ENCODE results near the gene SERPINB11. TPM values are rescaled to one million over a fixed set of nuclear protein-coding genes. Genes with fewer than 3 reads are reported as not detected.
"Not testable (repeated sequence)": the region's sequence is repeated elsewhere in the genome, so short reads cannot be mapped to it uniquely, and the experiment has no call there.

SERPINB11 gene
- total RNA-seq, 2 donors from 2014 or later: not detected

GRCh38 chr18:63749489-63749888 lies 46.7 kb downstream of the SERPINB11 start:
- H3K4me1 Mint-ChIP-seq (ENCODE audit: low read depth): no peaks in the 10 kb centered on the region
- H3K4me3 Mint-ChIP-seq: no peak overlapping the region
- no peaks in the 10 kb centered on the region for H3K36me3 Mint-ChIP-seq (ENCODE audit: insufficient read depth in 2 of 2)
- H3K9me3 Mint-ChIP-seq: peaks cover 0 to 5% of the 10 kb centered on the region in 2 donors
- no peak overlapping the region for H3K27ac Mint-ChIP-seq
- no peak for ATAC-seq (replicated peaks in 1 of 2)
- H3K27me3 Mint-ChIP-seq (ENCODE audit: low read depth): no peaks in the 10 kb centered on the region
- DNase-seq: no peak

GRCh38 chr18:63752636-63753035 lies 49.9 kb downstream of the SERPINB11 start:
- no peak for DNase-seq
- Mint-ChIP-seq H3K27ac (no peak overlapping the region), H3K4me1 (ENCODE audit: low read depth) (no peaks in the 10 kb centered on the region), H3K36me3 (ENCODE audit: insufficient read depth in 2 of 2) (no peaks in the 10 kb centered on the region), H3K4me3 (no peak overlapping the region), H3K9me3 (peaks cover 0 to 3% of the 10 kb centered on the region in 2 donors), H3K27me3 (ENCODE audit: low read depth) (no peaks in the 10 kb centered on the region)
- ATAC-seq (replicated peaks in 1 of 2): no peak

- no peaks in the 10 kb centered on the region for H3K4me1 Mint-ChIP-seq (ENCODE audit: low read depth)
- ATAC-seq (replicated peaks in 1 of 2) (no peak), DNase-seq (no peak)
- no peak overlapping the region for H3K4me3 Mint-ChIP-seq
- no peaks in the 10 kb centered on the region for H3K27me3 Mint-ChIP-seq (ENCODE audit: low read depth)
- H3K9me3 Mint-ChIP-seq: peaks cover 0 to under 1% of the 10 kb centered on the region in 2 donors
- no peaks in the 10 kb centered on the region for H3K36me3 Mint-ChIP-seq (ENCODE audit: insufficient read depth in 2 of 2)
- no peak overlapping the region for H3K27ac Mint-ChIP-seq
Measured at GRCh38 chr18:63753676-63754075, 50.9 kb downstream of the SERPINB11 start.

GRCh38 chr18:63757541-63757940 lies 54.8 kb downstream of the SERPINB11 start:
- ATAC-seq (replicated peaks in 1 of 2): no peak
- no peak for DNase-seq
- Mint-ChIP-seq H3K27me3 (ENCODE audit: low read depth) (no peaks in the 10 kb centered on the region), H3K27ac (no peak overlapping the region), H3K4me1 (ENCODE audit: low read depth) (no peaks in the 10 kb centered on the region), H3K9me3 (peaks cover 9% of the 10 kb centered on the region in 2 donors), H3K36me3 (ENCODE audit: insufficient read depth in 2 of 2) (peaks cover 2 to 6% of the 10 kb centered on the region in 2 donors), H3K4me3 (no peak overlapping the region)

- Mint-ChIP-seq H3K27me3 (ENCODE audit: low read depth) (no peaks in the 10 kb centered on the region), H3K27ac (no peak overlapping the region), H3K4me1 (ENCODE audit: low read depth) (no peaks in the 10 kb centered on the region), H3K36me3 (ENCODE audit: insufficient read depth in 2 of 2) (peaks cover 2 to 6% of the 10 kb centered on the region in 2 donors), H3K9me3 (peaks cover 9% of the 10 kb centered on the region in 2 donors), H3K4me3 (no peak overlapping the region)
- no peak for DNase-seq
- ATAC-seq (replicated peaks in 1 of 2): no peak
Measured at GRCh38 chr18:63758615-63759240, 56.0 kb downstream of the SERPINB11 start.

- H3K36me3 Mint-ChIP-seq (ENCODE audit: insufficient read depth in 2 of 2); H3K4me3 Mint-ChIP-seq: not testable (repeated sequence)
Measured at GRCh38 chr18:63759786-63760185, 57.0 kb downstream of the SERPINB11 start.

GRCh38 chr18:63762518-63762917 lies 59.8 kb downstream of the SERPINB11 start:
- H3K27me3 Mint-ChIP-seq (ENCODE audit: low read depth): no peaks in the 10 kb centered on the region
- H3K4me3 Mint-ChIP-seq: no peak overlapping the region
- ATAC-seq (replicated peaks in 1 of 2): no peak
- peaks cover 9% of the 10 kb centered on the region in 2 donors for H3K9me3 Mint-ChIP-seq
- DNase-seq: no peak
- H3K36me3 Mint-ChIP-seq (ENCODE audit: insufficient read depth in 2 of 2): peaks cover 2 to 6% of the 10 kb centered on the region in 2 donors
- H3K4me1 Mint-ChIP-seq (ENCODE audit: low read depth): no peaks in the 10 kb centered on the region
- no peak overlapping the region for H3K27ac Mint-ChIP-seq

More at GRCh38 chr18:63759786-63760185, 57.0 kb downstream of the SERPINB11 start:
- not testable (repeated sequence) for H3K4me1 Mint-ChIP-seq (ENCODE audit: low read depth); DNase-seq; H3K27me3 Mint-ChIP-seq (ENCODE audit: low read depth); H3K27ac Mint-ChIP-seq; H3K9me3 Mint-ChIP-seq; ATAC-seq (replicated peaks in 1 of 2)

GRCh38 chr18:63763831-63764600 lies 61.3 kb downstream of the SERPINB11 start:
- ATAC-seq (replicated peaks in 1 of 2) (no peak), DNase-seq (no peak)
- H3K27ac Mint-ChIP-seq: no peak overlapping the region
- peaks cover 2 to 6% of the 10 kb centered on the region in 2 donors for H3K36me3 Mint-ChIP-seq (ENCODE audit: insufficient read depth in 2 of 2)
- H3K9me3 Mint-ChIP-seq: peaks cover 9 to 11% of the 10 kb centered on the region in 2 donors
- no peaks in the 10 kb centered on the region for H3K27me3 Mint-ChIP-seq (ENCODE audit: low read depth)
- H3K4me3 Mint-ChIP-seq: no peak overlapping the region
- no peaks in the 10 kb centered on the region for H3K4me1 Mint-ChIP-seq (ENCODE audit: low read depth)

- Mint-ChIP-seq H3K36me3 (ENCODE audit: insufficient read depth in 2 of 2) (no peaks in the 10 kb centered on the region), H3K4me3 (no peak overlapping the region), H3K27ac (no peak overlapping the region), H3K4me1 (ENCODE audit: low read depth) (no peaks in the 10 kb centered on the region), H3K27me3 (ENCODE audit: low read depth) (peaks cover 5% of the 10 kb centered on the region), H3K9me3 (peaks cover 0 to 2% of the 10 kb centered on the region in 2 donors)
- no peak for ATAC-seq (replicated peaks in 1 of 2)
- no peak for DNase-seq
Measured at GRCh38 chr18:63765837-63766236, 63.1 kb downstream of the SERPINB11 start.

Other genes starting within 250 kb of the SERPINB11 start
- gene SERPINB5, start 226.0 kb upstream of the SERPINB11 start, total RNA-seq: not detected
- gene SERPINB12, start 160.6 kb upstream of the SERPINB11 start, total RNA-seq: not detected
- gene SERPINB13, start 115.6 kb upstream of the SERPINB11 start, total RNA-seq: not detected
- gene SERPINB4, start 58.7 kb upstream of the SERPINB11 start, total RNA-seq: not detected
- not detected for gene SERPINB3, start 41.1 kb upstream of the SERPINB11 start, total RNA-seq
- gene SERPINB7, start 72.5 kb downstream of the SERPINB11 start, total RNA-seq: not detected
- not detected for gene SERPINB2, start 184.7 kb downstream of the SERPINB11 start, total RNA-seq
- gene SERPINB10, start 205.0 kb downstream of the SERPINB11 start, total RNA-seq: 1 to 10 TPM; 1.5 to 2.8 TPM
- gene HMSD, start 246.3 kb downstream of the SERPINB11 start, total RNA-seq: 10 to 100 TPM; 65.8 to 68.8 TPM

Data from activated T-cell treated with anti-CD3 and anti-CD28 coated beads, Interleukin-2, amount 50 U/mL, for 72 hours (primary cell).